Psoas muscle (tissue), 8 donors: ENCODE measurements around the gene SLC22A17. TPM values are rescaled to one million over a fixed set of nuclear protein-coding genes. Genes with fewer than 3 reads are reported as not detected.

ENCODE experiments used
- ATAC-seq, 4 donors: fragments of 200-7000 bp; cut with Tn5 transposase; one replicate each; pipeline ENCODE4 v1.9.1; 2020; ENCODE audit warnings: moderate library complexity in 3 of 4, mild to moderate bottlenecking in 2 of 4
- DNase-seq, 2 donors: peaks; one replicate each; pipeline ENCODE4 v3.0.0-alpha.2; 2020
- H3K27ac ChIP-seq: fragments of 200-600 bp; one replicate; pipeline ENCODE4 v1.8.0; 2022
- H3K27me3 ChIP-seq, 3 donors: fragments of 200-600 bp in 1 of 3; one replicate each; pipeline versions ENCODE4 v1.6.1 to v1.8.0; 2013 to 2022; ENCODE audit warnings: low read length in 2 of 3, mild to moderate bottlenecking in 2 of 3, moderate library complexity in 1 of 3; ENCODE audit not compliant: insufficient read depth in 3 of 3
- H3K36me3 ChIP-seq, 2 donors: fragments of 200-600 bp in 1 of 2; one replicate each; pipeline versions ENCODE4 v1.6.1 to v1.8.0; 2013 to 2022; ENCODE audit warnings: low read depth in 1 of 2, mild to moderate bottlenecking in 1 of 2, moderate library complexity in 1 of 2; ENCODE audit not compliant: insufficient read depth in 1 of 2
- H3K4me1 ChIP-seq: fragments of 200-600 bp; one replicate; pipeline ENCODE4 v1.8.0; 2022
- H3K4me3 ChIP-seq: fragments of 200-600 bp; one replicate; pipeline ENCODE4 v1.8.0; 2022; ENCODE audit warnings: mild to moderate bottlenecking
- H3K9me3 ChIP-seq: fragments of 200-600 bp; one replicate; pipeline ENCODE4 v1.8.0; 2022
- WGBS, 3 donors: extraction: QIAGEN DNeasy Blood & Tissue Kit; methylation state at CpG; one replicate each; pipeline versions ENCODE4 v1.1.6 to v1.1.7; 2013; 5-methylcytosine and 5-hydroxymethylcytosine counted together
- intact Hi-C, 2 donors: fragments of 100-400 bp; cut with DNase I; formaldehyde crosslinking; loops; one replicate each; pipeline versions ENCODE4 v1.11.0 to v1.14.2; 2022
- polyA plus RNA-seq, 3 donors: library from polyadenylated mRNA; stranded (reverse); fragments of 200-250 nt; gene quantifications; one replicate each; pipeline ENCODE4 v1.2.3, GENCODE V29; 2013
- total RNA-seq, 4 donors: library from RNA; stranded (reverse); fragmentation: NEBNext Ultra II Directional in 2 of 4; extraction: Animal tissue kit (Norgen Biotek cat#: 25700) in 2 of 4; gene quantifications; one replicate each; pipeline versions ENCODE4 v1.2.1 to v1.2.4, GENCODE V29; 2021 to 2023
- TF ChIP-seq, protein P1 (sequence below): fragments of 200-600 bp; IDR thresholded peaks from one replicate; pipeline ENCODE4 v1.8.0; 2022; ENCODE audit warnings: antibody characterized with exemption
- donor health status: healthy with polysubstance abuse.
- donor health status: DM: no; HTN: no; CAD: no; lungs with moderate emphysema.
- donor health status: Bipolar disorder and iron deficiency.
- donor health status: healthy.
- donor health status: DM: yes; HTN: yes; CAD: no.
- donor health status: DM: no; HTN: no; CAD: no.
- donor health status: DM: no; HTN: no; CAD: no.
- donor health status: DM: yes; HTN: yes; CAD: no.

The SLC22A17 gene
- total and polyA plus RNA-seq, 7 donors: 0.95 to 6.3 (median 1.4) TPM

DNA sequence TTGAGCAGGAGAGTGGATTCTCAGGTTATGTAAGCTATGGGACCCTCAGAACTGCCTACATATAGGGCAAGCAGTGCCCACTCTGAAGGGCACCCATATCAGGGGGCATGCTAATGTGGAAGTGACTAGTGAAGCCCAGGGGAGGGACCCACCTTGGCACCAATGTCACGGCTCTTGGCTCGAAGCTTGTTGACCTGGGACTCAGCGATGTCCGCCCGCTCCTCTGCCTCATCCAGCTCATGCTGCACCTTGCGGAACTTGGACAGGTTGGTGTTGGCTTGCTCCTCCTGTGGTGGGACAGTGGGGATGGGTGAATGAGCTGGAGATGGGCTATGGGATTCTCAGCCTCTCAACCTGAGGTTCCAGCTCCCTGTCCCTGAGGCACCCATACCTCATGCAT is 29.6 kb upstream of the SLC22A17 start:
- WGBS, 3 donors: 86 to 91% (median 89%) methylated on average over 6 of the region's 6 CpGs
- no peak for ATAC-seq
- Histone ChIP-seq H3K27ac (no peak overlapping the region), H3K4me1 (no peaks in the 10 kb centered on the region), H3K9me3 (no peaks in the 10 kb centered on the region), H3K36me3 (peaks cover 3 to 53% of the 10 kb centered on the region in 2 donors), H3K27me3 (peaks cover 0 to 5% (median 0%) of the 10 kb centered on the region in 3 donors), H3K4me3 (no peak overlapping the region)
- TF ChIP-seq, protein P1, sequence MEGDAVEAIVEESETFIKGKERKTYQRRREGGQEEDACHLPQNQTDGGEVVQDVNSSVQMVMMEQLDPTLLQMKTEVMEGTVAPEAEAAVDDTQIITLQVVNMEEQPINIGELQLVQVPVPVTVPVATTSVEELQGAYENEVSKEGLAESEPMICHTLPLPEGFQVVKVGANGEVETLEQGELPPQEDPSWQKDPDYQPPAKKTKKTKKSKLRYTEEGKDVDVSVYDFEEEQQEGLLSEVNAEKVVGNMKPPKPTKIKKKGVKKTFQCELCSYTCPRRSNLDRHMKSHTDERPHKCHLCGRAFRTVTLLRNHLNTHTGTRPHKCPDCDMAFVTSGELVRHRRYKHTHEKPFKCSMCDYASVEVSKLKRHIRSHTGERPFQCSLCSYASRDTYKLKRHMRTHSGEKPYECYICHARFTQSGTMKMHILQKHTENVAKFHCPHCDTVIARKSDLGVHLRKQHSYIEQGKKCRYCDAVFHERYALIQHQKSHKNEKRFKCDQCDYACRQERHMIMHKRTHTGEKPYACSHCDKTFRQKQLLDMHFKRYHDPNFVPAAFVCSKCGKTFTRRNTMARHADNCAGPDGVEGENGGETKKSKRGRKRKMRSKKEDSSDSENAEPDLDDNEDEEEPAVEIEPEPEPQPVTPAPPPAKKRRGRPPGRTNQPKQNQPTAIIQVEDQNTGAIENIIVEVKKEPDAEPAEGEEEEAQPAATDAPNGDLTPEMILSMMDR: no peak
- intact Hi-C loops: no loop called here
- no peak for DNase-seq

DNA sequence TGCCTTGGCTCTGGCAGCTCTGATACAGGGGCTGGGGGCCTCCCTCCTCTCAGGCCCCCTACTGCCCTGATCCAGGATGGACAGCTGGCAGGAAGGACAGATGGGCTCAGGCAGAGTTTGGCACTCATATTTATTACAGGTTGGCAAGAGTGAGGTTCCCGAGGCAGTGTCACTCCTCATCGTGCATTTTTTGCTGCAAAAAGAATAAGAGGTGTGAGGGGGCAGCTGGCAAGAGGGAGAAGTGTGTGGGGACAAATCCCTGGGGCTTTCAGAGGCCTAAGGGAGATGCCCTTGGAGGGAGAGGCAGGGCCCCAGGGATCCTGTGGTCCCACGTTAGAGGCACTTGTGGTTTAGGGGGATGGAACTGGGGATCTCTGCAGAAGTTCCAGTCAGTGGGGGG is 29.2 kb upstream of the SLC22A17 start:
- 23 to 35% (median 32%) methylated on average over 3 of the region's 3 CpGs for WGBS, 3 donors
- Histone ChIP-seq H3K36me3 (peaks cover 3 to 49% of the 10 kb centered on the region in 2 donors), H3K4me3 (no peak overlapping the region), H3K27ac (no peak overlapping the region), H3K4me1 (no peaks in the 10 kb centered on the region), H3K27me3 (peaks cover 0 to 5% (median 0%) of the 10 kb centered on the region in 3 donors), H3K9me3 (no peaks in the 10 kb centered on the region)
- no peak for ATAC-seq
- DNase-seq: no peak
- intact Hi-C loops: loop anchor here in 1 of 2 donors (2.0 kb wide), 2 partner anchors 55 to 117 kb away; no protein-coding TSS in a partner anchor
- TF ChIP-seq, protein P1: no peak

DNA sequence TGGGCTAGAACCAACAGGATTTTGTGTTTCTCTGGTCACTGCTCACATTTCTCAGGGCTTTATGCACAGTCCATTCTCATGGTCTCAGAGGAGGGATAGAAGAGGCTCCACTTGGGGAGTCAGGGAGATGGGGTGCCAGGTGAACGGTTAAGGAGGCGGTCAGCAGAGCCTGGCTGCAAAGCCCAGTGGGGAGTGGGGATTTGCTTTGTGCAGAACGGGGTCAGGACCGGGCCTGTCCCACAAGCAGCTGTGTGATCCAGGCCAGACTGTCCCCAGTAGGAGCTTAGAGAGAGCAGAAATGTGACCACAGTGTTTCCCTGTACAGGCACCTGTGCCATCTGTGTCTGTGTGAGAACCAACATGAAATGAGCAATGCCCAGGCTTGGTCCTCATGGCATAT is 28.3 kb upstream of the SLC22A17 start:
- Histone ChIP-seq H3K36me3 (peaks cover 3 to 45% of the 10 kb centered on the region in 2 donors), H3K4me3 (no peak overlapping the region), H3K27ac (no peak overlapping the region), H3K4me1 (no peaks in the 10 kb centered on the region), H3K9me3 (no peaks in the 10 kb centered on the region), H3K27me3 (peaks cover 0 to 5% (median 0%) of the 10 kb centered on the region in 3 donors)
- TF ChIP-seq, protein P1: no peak
- 40 to 52% (median 50%) methylated on average over 4 of the region's 4 CpGs for WGBS, 3 donors
- ATAC-seq (no peak), DNase-seq (no peak)
- intact Hi-C loops: loop anchor here in 1 of 2 donors (2.0 kb wide), 2 partner anchors 54 to 116 kb away; no protein-coding TSS in a partner anchor

DNA sequence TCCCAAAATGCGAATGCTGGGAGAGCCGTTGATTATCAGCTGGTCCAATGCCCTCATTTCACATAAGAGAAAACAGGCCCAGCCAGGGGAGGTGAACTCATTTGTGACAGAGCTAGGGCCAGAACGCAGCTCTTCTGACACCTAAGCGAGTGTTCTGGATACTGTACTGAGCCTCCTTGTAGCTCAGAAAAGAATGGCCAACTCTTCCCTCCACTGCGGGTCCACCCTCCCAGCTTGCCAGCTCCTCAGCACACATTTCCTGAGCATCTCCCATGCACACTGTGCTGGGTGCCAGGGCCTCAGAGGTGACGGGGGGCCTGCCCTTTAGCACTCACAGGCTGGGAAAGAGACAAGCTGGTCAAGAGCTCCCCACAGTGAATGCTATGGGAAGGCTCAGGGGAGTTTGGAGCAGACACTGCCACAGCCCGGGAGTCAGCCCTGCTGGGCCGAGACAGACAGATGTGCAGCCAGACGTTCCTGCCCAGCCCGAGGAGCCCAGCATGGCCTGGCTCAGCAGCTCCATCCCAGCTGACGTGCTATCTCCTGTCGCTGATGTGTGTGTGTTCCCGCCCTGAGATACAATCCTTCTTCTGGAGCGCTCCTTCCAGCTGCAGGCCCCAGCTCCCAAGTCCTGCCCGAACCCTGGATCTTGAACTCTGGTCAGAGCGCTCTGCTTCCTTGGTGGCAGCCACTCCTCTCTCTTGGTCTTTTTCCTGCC is 27.7 kb upstream of the SLC22A17 start:
- Histone ChIP-seq H3K27ac (no peak overlapping the region), H3K27me3 (peaks cover 0 to 5% (median 0%) of the 10 kb centered on the region in 3 donors), H3K4me1 (no peaks in the 10 kb centered on the region), H3K9me3 (no peaks in the 10 kb centered on the region), H3K4me3 (no peak overlapping the region), H3K36me3 (peaks cover 2 to 41% of the 10 kb centered on the region in 2 donors)
- TF ChIP-seq, protein P1: no peak
- intact Hi-C loops: loop anchor here in 1 of 2 donors (2.0 kb wide), 2 partner anchors 54 to 116 kb away; no protein-coding TSS in a partner anchor
- DNase-seq: no peak
- 41 to 48% (median 46%) methylated on average over 15 to 16 of the region's 16 CpGs for WGBS, 3 donors
- peak in 2 of 4 donors; percentile 2 to 4 for ATAC-seq
